Naive thymus-derived CD4-positive, alpha-beta T cell (primary cell): Measurements from ENCODE around the gene DNAJB12. TPM values are rescaled to one million over a fixed set of nuclear protein-coding genes. Genes with fewer than 3 reads are reported as not detected.

Experiments
- ATAC-seq: fragments of 150-1000 bp; cut with Tn5 transposase; 2 replicates; pipeline ENCODE4 v1.10.0; 2021; ENCODE audit warnings: mild to moderate bottlenecking, moderate library complexity
- CTCF ChIA-PET: fragments of 350-600 bp; sonication (Branson Sonifier 250); formaldehyde crosslinking; loops from one replicate; lab custom pipeline; 2021; ENCODE audit warnings: antibody characterized with exemption; lab: Charles Lee
- POLR2A ChIA-PET: fragments of 350-600 bp; sonication (Branson Sonifier 250); formaldehyde crosslinking; loops from one replicate; lab custom pipeline; 2021; ENCODE audit warnings: antibody characterized with exemption, inconsistent platforms; lab: Charles Lee
- DNase-seq, 9 donors: peaks; one replicate each; pipeline versions ENCODE4 v3.0.0 to v3.0.0-alpha.2; 2020 to 2022; ENCODE audit warnings: mixed read lengths in 1 of 9
- H3K27ac ChIP-seq: one replicate; pipeline ENCODE4 v1.7.0; 2013; ENCODE audit warnings: mild to moderate bottlenecking, low read depth, low read length, moderate library complexity
- H3K27me3 ChIP-seq, 2 donors: one replicate each; pipeline ENCODE4 v1.7.0; 2013; ENCODE audit warnings: low read length in 2 of 2, mild to moderate bottlenecking in 2 of 2, moderate library complexity in 2 of 2; ENCODE audit not compliant: control insufficient read depth in 2 of 2, insufficient read depth in 2 of 2
- H3K36me3 ChIP-seq, 3 experiments: 1 replicate in 2 of 3; 2 replicates in 1 of 3; pipeline ENCODE4 v1.7.0; 2013; ENCODE audit warnings: low read length in 3 of 3, mild to moderate bottlenecking in 3 of 3, moderate library complexity in 1 of 3; ENCODE audit not compliant: insufficient read depth in 3 of 3, control insufficient read depth in 2 of 3
- H3K4me1 ChIP-seq, 2 donors: one replicate each; pipeline ENCODE4 v1.7.0; 2013; ENCODE audit warnings: low read length in 2 of 2, mild to moderate bottlenecking in 2 of 2, moderate library complexity in 1 of 2; ENCODE audit not compliant: control insufficient read depth in 2 of 2, insufficient read depth in 2 of 2
- H3K4me3 ChIP-seq: 2 replicates; pipeline ENCODE4 v1.7.0; 2013; ENCODE audit warnings: mild to moderate bottlenecking, low read length
- H3K9me3 ChIP-seq, 3 experiments: 1 replicate in 2 of 3; 2 replicates in 1 of 3; pipeline ENCODE4 v1.7.0; 2013; ENCODE audit warnings: low read length in 3 of 3; ENCODE audit not compliant: control insufficient read depth in 2 of 3
- H3K27ac Mint-ChIP-seq, 9 donors: one replicate each; pipeline ENCODE4 v1.8.0; 2020 to 2022; ENCODE audit warnings: mixed read lengths in 9 of 9, mild to moderate bottlenecking in 8 of 9, moderate library complexity in 5 of 9, inconsistent platforms in 2 of 9
- H3K27me3 Mint-ChIP-seq, 5 donors: one replicate each; pipeline ENCODE4 v1.8.0; 2021 to 2022; ENCODE audit warnings: mixed read lengths in 5 of 5, mild to moderate bottlenecking in 1 of 5
- H3K36me3 Mint-ChIP-seq, 5 donors: one replicate each; pipeline ENCODE4 v1.8.0; 2020 to 2022; ENCODE audit warnings: mixed read lengths in 5 of 5, mild to moderate bottlenecking in 3 of 5, inconsistent platforms in 1 of 5
- H3K4me1 Mint-ChIP-seq, 7 donors: one replicate each; pipeline ENCODE4 v1.8.0; 2020 to 2022; ENCODE audit warnings: mixed read lengths in 7 of 7, mild to moderate bottlenecking in 3 of 7, inconsistent platforms in 1 of 7
- H3K4me3 Mint-ChIP-seq, 10 donors: one replicate each; pipeline ENCODE4 v1.8.0; 2020 to 2022; ENCODE audit warnings: mild to moderate bottlenecking in 10 of 10, mixed read lengths in 10 of 10, moderate library complexity in 6 of 10, inconsistent platforms in 2 of 10
- H3K9me3 Mint-ChIP-seq, 11 donors: one replicate each; pipeline ENCODE4 v1.8.0; 2020 to 2022; ENCODE audit warnings: mixed read lengths in 11 of 11, mild to moderate bottlenecking in 4 of 11, inconsistent platforms in 1 of 11, moderate library complexity in 1 of 11
- intact Hi-C, 2 donors: fragments of 100-400 bp; cut with micrococcal nuclease; formaldehyde crosslinking; loops; one replicate each; pipeline ENCODE4 v1.15.1; 2023
- polyA plus RNA-seq, 2 donors: library from polyadenylated mRNA; unstranded; fragments of 300-500 nt; fragmentation: Illumina TruSeq; gene quantifications; one replicate each; pipeline ENCODE4 v1.2.3, GENCODE V29; 2021
- total RNA-seq, 6 experiments: library from RNA in 5 of 6; stranded (reverse) in 5 of 6; gene quantifications; 1 replicate in 5 of 6; 2 replicates in 1 of 6; pipeline ENCODE4 v1.2.3 and lab custom pipeline; 2021 to 2026

DNAJB12 gene
- total and polyA plus RNA-seq, 7 experiments from 2014 or later: 17.6 to 40.5 (median 27.6) TPM

GRCh38 chr10:72314263-72314662 lies 40.5 kb downstream of the DNAJB12 start:
- Histone ChIP-seq H3K4me1 (peaks cover 29 to 77% of the 10 kb centered on the region in 2 donors), H3K36me3 (no peaks in the 10 kb centered on the region), H3K4me3 (no peak overlapping the region), H3K9me3 (no peaks in the 10 kb centered on the region), H3K27ac (no peak overlapping the region), H3K27me3 (no peaks in the 10 kb centered on the region)
- H3K27me3 Mint-ChIP-seq: no peaks in the 10 kb centered on the region
- POLR2A ChIA-PET: interaction anchor here (0.9 to 13.6 kb wide), 6 partner anchors 9 to 59 kb away, joined by 3 to 174 read pairs (median 6); partner anchors contain the start of gene DDIT4
- intact Hi-C loops: no loop called here
- H3K4me1 Mint-ChIP-seq: peaks cover 53 to 85% (median 66%) of the 10 kb centered on the region in 7 donors
- H3K36me3 Mint-ChIP-seq: peaks cover 0 to 5% (median 0%) of the 10 kb centered on the region in 5 donors
- peak overlapping the region in 6 of 9 donors; percentile 25 to 96 (median 84) for H3K27ac Mint-ChIP-seq
- no peak for DNase-seq
- H3K9me3 Mint-ChIP-seq: no peaks in the 10 kb centered on the region
- CTCF ChIA-PET: interaction anchor here (0.8 to 5.2 kb wide), 3 partner anchors 11 to 39 kb away, joined by 3 to 21 read pairs (median 4); no protein-coding TSS in a partner anchor
- H3K4me3 Mint-ChIP-seq: peak overlapping the region in 3 of 10 donors; percentile 59 to 68 (median 65)
- no peak for ATAC-seq

GRCh38 chr10:72312865-72313391 lies 41.8 kb downstream of the DNAJB12 start:
- H3K27me3 ChIP-seq: no peaks in the 10 kb centered on the region
- H3K9me3 Mint-ChIP-seq: no peaks in the 10 kb centered on the region
- POLR2A ChIA-PET: interaction anchor here (0.9 to 13.6 kb wide), 4 partner anchors 8 to 65 kb away, joined by 3 to 174 read pairs (median 90); partner anchors contain the start of gene DDIT4
- CTCF ChIA-PET: interaction anchor here (1.0 to 5.2 kb wide), 2 partner anchors 22 to 38 kb away, joined by 3 to 21 read pairs; no protein-coding TSS in a partner anchor
- H3K4me1 Mint-ChIP-seq: peaks cover 59 to 86% (median 68%) of the 10 kb centered on the region in 7 donors
- peaks cover 15 to 76% of the 10 kb centered on the region in 2 donors for H3K4me1 ChIP-seq
- no peak overlapping the region for H3K4me3 ChIP-seq
- peak overlapping the region in 1 of 10 donors; percentile 32 for H3K4me3 Mint-ChIP-seq
- no peaks in the 10 kb centered on the region for H3K36me3 ChIP-seq
- peak overlapping the region in 5 of 9 donors; percentile 17 to 45 (median 38) for H3K27ac Mint-ChIP-seq
- ATAC-seq: no peak
- no peaks in the 10 kb centered on the region for H3K27me3 Mint-ChIP-seq
- intact Hi-C loops: no loop called here
- no peak for DNase-seq
- peaks cover 0 to 5% (median 0%) of the 10 kb centered on the region in 5 donors for H3K36me3 Mint-ChIP-seq
- no peaks in the 10 kb centered on the region for H3K9me3 ChIP-seq
- no peak overlapping the region for H3K27ac ChIP-seq

- Histone ChIP-seq H3K36me3 (no peaks in the 10 kb centered on the region), H3K4me3 (no peak overlapping the region), H3K9me3 (no peaks in the 10 kb centered on the region), H3K4me1 (peaks cover 8 to 65% of the 10 kb centered on the region in 2 donors), H3K27me3 (no peaks in the 10 kb centered on the region), H3K27ac (no peak overlapping the region)
- ChIA-PET CTCF (interaction anchor here (1.1 kb wide), 1 partner anchor 21 kb away, joined by 3 read pairs; no protein-coding TSS in a partner anchor), POLR2A (interaction anchor here (1.2 to 13.6 kb wide), 8 partner anchors 7 to 95 kb away, joined by 3 to 172 read pairs (median 8); partner anchors contain the start of genes ANAPC16 and ASCC1)
- Mint-ChIP-seq H3K9me3 (no peaks in the 10 kb centered on the region), H3K36me3 (peaks cover 0 to 5% (median 0%) of the 10 kb centered on the region in 5 donors), H3K4me3 (peak overlapping the region; percentile 2 to 60 (median 38)), H3K27me3 (no peaks in the 10 kb centered on the region), H3K27ac (peak overlapping the region in 7 of 9 donors; percentile 11 to 81 (median 73)), H3K4me1 (peaks cover 48 to 89% (median 66%) of the 10 kb centered on the region in 7 donors)
- ATAC-seq (no peak), DNase-seq (no peak)
- intact Hi-C loops: no loop called here
Observed at GRCh38 chr10:72311667-72312066, 43.1 kb downstream of the DNAJB12 start.

GRCh38 chr10:72310636-72311035 lies 44.1 kb downstream of the DNAJB12 start:
- peaks cover 0 to 63% of the 10 kb centered on the region in 2 donors for H3K4me1 ChIP-seq
- H3K9me3 ChIP-seq: no peaks in the 10 kb centered on the region
- H3K27me3 Mint-ChIP-seq: no peaks in the 10 kb centered on the region
- intact Hi-C loops: loop anchor here in 1 of 2 donors (1.0 kb wide), 1 partner anchor 8 kb away; no protein-coding TSS in a partner anchor
- no peaks in the 10 kb centered on the region for H3K27me3 ChIP-seq
- DNase-seq: no peak
- CTCF ChIA-PET: no interaction called here
- H3K27ac ChIP-seq: no peak overlapping the region
- no peak overlapping the region for H3K4me3 ChIP-seq
- peak overlapping the region in 7 of 9 donors; percentile 4 to 82 (median 50) for H3K27ac Mint-ChIP-seq
- no peaks in the 10 kb centered on the region for H3K36me3 Mint-ChIP-seq
- no peaks in the 10 kb centered on the region for H3K36me3 ChIP-seq
- peaks cover 43 to 89% (median 64%) of the 10 kb centered on the region in 7 donors for H3K4me1 Mint-ChIP-seq
- no peaks in the 10 kb centered on the region for H3K9me3 Mint-ChIP-seq
- H3K4me3 Mint-ChIP-seq: peak overlapping the region in 8 of 10 donors; percentile 2 to 65 (median 32)
- POLR2A ChIA-PET: interaction anchor here (1.3 to 13.6 kb wide), 6 partner anchors 6 to 36 kb away, joined by 3 to 172 read pairs (median 10); no protein-coding TSS in a partner anchor
- peak; percentile 38 for ATAC-seq

- H3K4me3 Mint-ChIP-seq: peak overlapping the region in 9 of 10 donors; percentile 4 to 78 (median 57)
- intact Hi-C loops: loop anchor here in 1 of 2 donors (1.0 kb wide), 1 partner anchor 8 kb away; no protein-coding TSS in a partner anchor
- CTCF ChIA-PET: no interaction called here
Observed at GRCh38 chr10:72310241-72310633, 44.5 kb downstream of the DNAJB12 start.

More at GRCh38 chr10:72310241-72310633, 44.5 kb downstream of the DNAJB12 start:
- no peak overlapping the region for H3K27ac ChIP-seq
- Mint-ChIP-seq H3K36me3 (peaks cover 0 to 2% (median 0%) of the 10 kb centered on the region in 5 donors), H3K9me3 (no peaks in the 10 kb centered on the region), H3K4me1 (peaks cover 43 to 89% (median 64%) of the 10 kb centered on the region in 7 donors), H3K27me3 (no peaks in the 10 kb centered on the region), H3K27ac (peak overlapping the region in 7 of 9 donors; percentile 4 to 82 (median 78))
- H3K9me3 ChIP-seq: no peaks in the 10 kb centered on the region
- no peaks in the 10 kb centered on the region for H3K27me3 ChIP-seq
- no peaks in the 10 kb centered on the region for H3K36me3 ChIP-seq
- POLR2A ChIA-PET: interaction anchor here (1.9 to 10.6 kb wide), 4 partner anchors 7 to 35 kb away, joined by 10 to 172 read pairs (median 12); no protein-coding TSS in a partner anchor
- DNase-seq (no peak), ATAC-seq (no peak)
- H3K4me3 ChIP-seq: no peak overlapping the region
- H3K4me1 ChIP-seq: peaks cover 0 to 63% of the 10 kb centered on the region in 2 donors
